ENCODE results near the gene BMS1.

GRCh38 chr10:42743697-42744096, 38.9 kb upstream of the BMS1 start:
- TF ChIP-seq CTCF (IDR thresholded peaks at IDR 0.05; ENCODE audit: low read depth, low read length), result no peak
- no peak for TF ChIP-seq POLR2A (IDR thresholded peaks at IDR 0.05; ENCODE audit: extremely low read depth, insufficient read length)
